Measurements from ENCODE around the gene TOGARAM2. TPM values are rescaled to one million over a fixed set of nuclear protein-coding genes. Genes with fewer than 3 reads are reported as not detected.

TOGARAM2 gene
- total RNA-seq, 4 donors from 2014 or later, result 1.5 to 3.8 (median 1.9) TPM

DNA sequence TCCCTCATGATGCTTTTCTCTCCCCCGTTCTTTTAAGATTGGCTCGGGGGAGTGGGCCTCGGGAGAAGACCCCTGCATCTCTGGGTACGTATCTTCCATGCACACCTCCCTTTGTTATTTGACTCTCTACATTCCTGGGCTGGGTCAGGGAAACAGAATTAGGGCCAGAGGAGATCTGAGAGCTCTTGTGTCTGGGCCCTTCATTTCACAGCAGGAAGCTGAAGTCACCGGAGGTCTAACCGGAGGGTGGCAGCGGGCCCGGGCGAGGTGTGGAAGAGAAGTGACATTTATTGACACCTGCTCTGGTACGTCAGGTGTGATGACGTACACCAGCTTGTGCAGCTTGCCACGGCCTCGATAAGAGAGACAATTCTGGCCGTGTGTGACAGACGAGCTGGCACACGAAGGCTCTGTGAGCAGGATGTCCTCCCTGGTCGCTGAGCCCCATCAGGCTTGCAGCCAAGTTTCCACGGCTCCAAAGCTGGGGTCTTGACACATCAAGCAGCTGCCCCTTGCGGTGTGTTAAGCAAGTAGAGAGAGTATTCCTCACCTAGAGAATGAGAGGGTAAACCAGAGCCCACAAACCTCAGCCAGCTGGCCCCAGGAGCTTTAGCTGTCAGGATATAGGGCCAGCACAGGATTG lies 30.4 kb downstream of the TOGARAM2 start:
- Histone ChIP-seq H3K4me1 (peaks cover 5 to 40% (median 24%) of the 10 kb centered on the region in 3 donors), H3K27me3 (no peaks in the 10 kb centered on the region), H3K27ac (peak overlapping the region in 3 of 4 donors; percentile 41 to 61 (median 54)), H3K36me3 (no peaks in the 10 kb centered on the region), H3K4me3 (no peak overlapping the region), H3K9me3 (no peaks in the 10 kb centered on the region)
- 20 to 72% methylated on average over 2 to 3 of the region's 19 CpGs for WGBS, 2 donors (ENCODE audit: low coverage in 1 of 2)
- peak; percentile 4 for ATAC-seq
- TF ChIP-seq EP300 (IDR thresholded peaks at IDR 0.05) (no peak), POLR2A (IDR thresholded peaks at IDR 0.05) (no peak), POLR2AphosphoS5 (IDR thresholded peaks at IDR 0.05) (no peak), CTCF (IDR thresholded peaks at IDR 0.05) (peak in 1 of 4 experiments; percentile 31)

GRCh38 chr2:29012211-29012681 lies 31.1 kb downstream of the TOGARAM2 start:
- Histone ChIP-seq H3K27ac (peak overlapping the region in 3 of 4 donors; percentile 41 to 61 (median 54)), H3K4me1 (peaks cover 5 to 40% (median 24%) of the 10 kb centered on the region in 3 donors)
- peak; percentile 72 for ATAC-seq

DNA sequence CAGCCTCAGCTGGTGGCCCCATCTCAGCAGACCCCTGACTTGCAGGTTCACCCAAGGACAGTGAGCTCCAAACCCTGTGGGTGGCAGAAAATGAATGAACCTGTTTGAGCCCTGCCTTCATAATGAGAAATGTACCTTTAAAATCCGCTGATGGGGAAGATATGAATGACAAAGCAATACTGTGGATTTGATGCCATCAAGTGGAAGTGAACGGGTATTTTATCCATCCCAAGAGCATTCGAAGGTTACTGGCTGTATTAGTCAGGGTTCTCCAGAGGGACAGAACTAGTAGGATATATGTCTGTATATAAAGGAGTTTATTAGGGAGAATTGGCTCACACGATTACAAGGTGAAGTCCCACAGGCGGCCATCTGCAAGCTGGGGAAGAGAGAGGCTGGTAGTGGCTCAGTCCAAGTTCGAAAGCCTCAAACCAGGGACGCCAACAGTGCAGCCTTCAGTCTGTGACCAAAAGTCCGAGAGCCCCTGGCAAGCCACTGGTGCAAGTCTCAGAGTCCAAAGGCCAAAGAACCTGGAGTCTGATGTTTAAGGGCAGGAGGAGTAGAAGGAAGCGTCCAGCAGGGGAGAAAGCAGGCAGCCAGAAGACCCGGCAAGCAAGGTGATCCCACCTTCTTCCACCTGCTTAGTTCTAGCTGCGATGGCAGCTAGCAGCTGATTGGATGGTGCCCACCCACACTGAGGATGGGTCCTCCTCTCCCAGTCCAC lies 32.1 kb downstream of the TOGARAM2 start:
- Histone ChIP-seq H3K27ac (peak overlapping the region in 1 of 4 donors; percentile 61), H3K9me3 (no peaks in the 10 kb centered on the region), H3K4me3 (no peak overlapping the region), H3K4me1 (peaks cover 5 to 40% (median 24%) of the 10 kb centered on the region in 3 donors), H3K27me3 (no peaks in the 10 kb centered on the region), H3K36me3 (no peaks in the 10 kb centered on the region)
- TF ChIP-seq EP300 (IDR thresholded peaks at IDR 0.05) (no peak), CTCF (IDR thresholded peaks at IDR 0.05) (peak in 3 of 4 experiments; percentile 25 to 39 (median 27))
- no peak for ATAC-seq
- 44 to 76% methylated on average over 5 to 10 of the region's 11 CpGs for WGBS, 2 donors (ENCODE audit: low coverage in 1 of 2)

More at GRCh38 chr2:29012211-29012681, 31.1 kb downstream of the TOGARAM2 start:
- Histone ChIP-seq H3K36me3 (no peaks in the 10 kb centered on the region), H3K4me3 (no peak overlapping the region), H3K27me3 (no peaks in the 10 kb centered on the region), H3K9me3 (no peaks in the 10 kb centered on the region)
- 63% methylated on average over 2 of the region's 9 CpGs; no CpG with 5 or more reads in 1 of the 2 donors for WGBS, 2 donors (ENCODE audit: low coverage in 1 of 2)
- TF ChIP-seq POLR2AphosphoS5 (IDR thresholded peaks at IDR 0.05) (peak; percentile 52), EP300 (IDR thresholded peaks at IDR 0.05) (no peak), POLR2A (IDR thresholded peaks at IDR 0.05) (no peak), CTCF (IDR thresholded peaks at IDR 0.05) (no peak)

DNA sequence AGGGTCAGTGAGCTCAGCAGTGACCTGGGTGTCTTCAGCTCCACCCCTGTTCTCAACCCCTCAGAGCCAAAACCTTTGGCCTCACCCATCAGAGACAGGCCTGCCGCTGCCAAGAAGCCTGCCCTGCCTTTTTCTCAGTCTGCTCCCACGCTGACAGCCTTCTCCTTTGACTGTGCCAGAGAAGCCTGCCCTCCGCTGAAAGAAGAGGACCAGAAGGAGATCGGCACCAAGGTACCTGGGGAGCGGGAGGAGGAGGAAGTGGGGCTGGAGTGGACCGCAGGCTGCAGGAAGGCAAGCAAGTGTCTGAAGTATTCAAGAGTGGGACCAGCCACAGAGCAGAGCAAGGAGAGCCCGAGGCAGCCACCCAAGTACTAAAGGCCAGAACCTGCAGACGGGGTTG lies 33.2 kb downstream of the TOGARAM2 start:
- no peaks in the 10 kb centered on the region for H3K27me3 ChIP-seq
- H3K27ac ChIP-seq, result peak overlapping the region in 1 of 4 donors; percentile 38
- H3K36me3 ChIP-seq, result no peaks in the 10 kb centered on the region
- H3K4me1 ChIP-seq, result peaks cover 5 to 40% (median 24%) of the 10 kb centered on the region in 3 donors
- H3K9me3 ChIP-seq, result no peaks in the 10 kb centered on the region
- ATAC-seq, result no peak
- 68 to 80% methylated on average over 1 to 2 of the region's 8 CpGs for WGBS, 2 donors (ENCODE audit: low coverage in 1 of 2)
- no peak for TF ChIP-seq POLR2AphosphoS5 (IDR thresholded peaks at IDR 0.05)
- no peak for TF ChIP-seq EP300 (IDR thresholded peaks at IDR 0.05)
- no peak for TF ChIP-seq POLR2A (IDR thresholded peaks at IDR 0.05)
- H3K4me3 ChIP-seq, result no peak overlapping the region

- WGBS, 2 donors (ENCODE audit: low coverage in 1 of 2), result 24 to 54% methylated on average over 2 to 13 of the region's 13 CpGs
- H3K9me3 ChIP-seq, result no peaks in the 10 kb centered on the region
- no peak for TF ChIP-seq POLR2AphosphoS5 (IDR thresholded peaks at IDR 0.05)
- TF ChIP-seq POLR2A (IDR thresholded peaks at IDR 0.05), result no peak
- TF ChIP-seq CTCF (IDR thresholded peaks at IDR 0.05), result no peak
- no peak for TF ChIP-seq EP300 (IDR thresholded peaks at IDR 0.05)
- no peaks in the 10 kb centered on the region for H3K36me3 ChIP-seq
- no peaks in the 10 kb centered on the region for H3K27me3 ChIP-seq
- H3K4me1 ChIP-seq, result peaks cover 5 to 40% (median 24%) of the 10 kb centered on the region in 3 donors
- peak overlapping the region in 2 of 4 donors; percentile 45 to 49 for H3K27ac ChIP-seq
- H3K4me3 ChIP-seq, result no peak overlapping the region
- no peak for ATAC-seq
Observed at GRCh38 chr2:29014811-29015421, 33.8 kb downstream of the TOGARAM2 start.

Measured in gastroesophageal sphincter (tissue), 4 donors.